NB4 (cell line): ENCODE results near the gene STAG2.

ENCODE experiments used
- DNase-seq: peaks from one replicate; pipeline ENCODE4 v3.0.0; 2010; ENCODE audit warnings: low read depth
- H3K4me3 ChIP-seq: one replicate; pipeline ENCODE4 v1.5.1; 2011; ENCODE audit warnings: mild to moderate bottlenecking, low read depth, low read length, moderate library complexity
- CTCF ChIP-seq: IDR thresholded peaks from one replicate; pipeline ENCODE4 v1.5.1; 2012; ENCODE audit warnings: low read depth, low read length
- MAX ChIP-seq: IDR thresholded peaks from 2 replicates; pipeline ENCODE4 v1.6.1; 2011; ENCODE audit warnings: low read depth, low read length
- MYC ChIP-seq: IDR thresholded peaks from 2 replicates; pipeline ENCODE4 v1.6.1; 2011; ENCODE audit warnings: low read depth, low read length
- POLR2A ChIP-seq: IDR thresholded peaks from 2 replicates; pipeline ENCODE4 v1.6.1; 2011; ENCODE audit warnings: mild to moderate bottlenecking; ENCODE audit not compliant: insufficient read length; ENCODE audit errors: extremely low read depth

STAG2 gene

GRCh38 chrX:124085063-124085462 is 123.6 kb downstream of the STAG2 start:
- no peak for TF ChIP-seq POLR2A
- TF ChIP-seq CTCF: no peak
- TF ChIP-seq MYC: no peak
- no peak for TF ChIP-seq MAX
- H3K4me3 ChIP-seq: no peak overlapping the region
- no peak for DNase-seq

GRCh38 chrX:124086411-124086810 is 124.9 kb downstream of the STAG2 start:
- no peak for DNase-seq
- TF ChIP-seq CTCF (no peak), MYC (no peak), POLR2A (no peak), MAX (no peak)
- no peak overlapping the region for H3K4me3 ChIP-seq

- H3K4me3 ChIP-seq: no peak overlapping the region
- DNase-seq: no peak
- TF ChIP-seq POLR2A: no peak
These were observed 125.7 kb downstream of the STAG2 start for GRCh38 chrX:124087000-124087746.

GRCh38 chrX:124093222-124093621 is 131.7 kb downstream of the STAG2 start:
- DNase-seq: no peak
- TF ChIP-seq CTCF (no peak), MAX (no peak), MYC (no peak), POLR2A (no peak)

GRCh38 chrX:124097116-124097515 is 135.6 kb downstream of the STAG2 start:
- H3K4me3 ChIP-seq: no peak overlapping the region
- TF ChIP-seq MYC (no peak), CTCF (no peak), POLR2A (no peak), MAX (no peak)
- DNase-seq: no peak

More at GRCh38 chrX:124093222-124093621, 131.7 kb downstream of the STAG2 start:
- no peak overlapping the region for H3K4me3 ChIP-seq

GRCh38 chrX:124098089-124098488 is 136.6 kb downstream of the STAG2 start:
- peak; percentile 50 for DNase-seq
- TF ChIP-seq MAX (0 out of 2 replicates have a peak, but pooled peaks have one; percentile 8), MYC (no peak), CTCF (peak; percentile 26), POLR2A (no peak)
- no peak overlapping the region for H3K4me3 ChIP-seq
